PC-9 (cell line): ENCODE results near the gene ETV6. TPM values are rescaled to one million over a fixed set of nuclear protein-coding genes. Genes with fewer than 3 reads are reported as not detected.

Source experiments
- BruUV-seq: library from RNA; stranded (reverse); fragments of 400-500 nt; replicated peaks from 2 replicates; lab custom pipeline; 2021; lab: Mats Ljungman, UMichigan
- CTCF ChIA-PET: fragments of 300-600 bp; sonication (Branson Sonifier 250); formaldehyde crosslinking; loops from one replicate; lab custom pipeline; 2022; ENCODE audit warnings: antibody characterized with exemption; lab: Charles Lee
- POLR2A ChIA-PET: fragments of 300-600 bp; sonication (Branson Sonifier 250); formaldehyde crosslinking; loops from one replicate; lab custom pipeline; 2022; ENCODE audit warnings: antibody characterized with exemption; ENCODE audit not compliant: unreplicated experiment; lab: Charles Lee
- DNase-seq, 2 experiments: peaks; one replicate each; pipeline versions ENCODE4 v3.0.0 to v3.0.0-alpha.2; 2015 to 2022; ENCODE audit warnings: mixed read lengths in 1 of 2
- H2AFZ ChIP-seq: fragments of 200-600 bp; sonication (generic); 2 replicates; pipeline ENCODE4 v1.8.1; 2017; ENCODE audit warnings: antibody characterized with exemption
- H3F3A ChIP-seq: fragments of 200-600 bp; sonication (generic); 2 replicates; pipeline ENCODE4 v1.8.1; 2017; ENCODE audit warnings: antibody characterized with exemption, mild to moderate bottlenecking, low read depth; ENCODE audit not compliant: insufficient read depth
- H3K27ac ChIP-seq: fragments of 200-600 bp; sonication (generic); 2 replicates; pipeline ENCODE4 v1.6.1; 2016; ENCODE audit warnings: mixed run types
- H3K27me3 ChIP-seq: fragments of 200-600 bp; sonication (generic); 2 replicates; pipeline ENCODE4 v1.6.1; 2016; ENCODE audit warnings: low read depth, mixed run types; ENCODE audit not compliant: insufficient read depth
- H3K36me3 ChIP-seq: fragments of 200-600 bp; sonication (generic); 2 replicates; pipeline ENCODE4 v1.6.1; 2016; ENCODE audit warnings: low read depth, mixed run types
- H3K4me1 ChIP-seq: fragments of 200-600 bp; sonication (generic); replicated peaks from 2 replicates; pipeline ENCODE4 v1.6.1; 2016; ENCODE audit warnings: mixed run types; ENCODE audit not compliant: insufficient read depth
- H3K4me2 ChIP-seq: fragments of 200-600 bp; sonication (generic); 2 replicates; pipeline ENCODE4 v1.6.1; 2017; ENCODE audit warnings: mixed run types
- H3K4me3 ChIP-seq: fragments of 200-600 bp; sonication (generic); 2 replicates; pipeline ENCODE4 v1.6.1; 2016; ENCODE audit warnings: mixed run types
- H3K79me2 ChIP-seq: fragments of 200-600 bp; sonication (generic); 2 replicates; pipeline ENCODE4 v1.6.1; 2017; ENCODE audit warnings: low read depth, mixed run types
- H3K9me2 ChIP-seq: fragments of 200-600 bp; sonication (generic); 2 replicates; pipeline ENCODE4 v1.8.1; 2017; ENCODE audit warnings: mild to moderate bottlenecking; ENCODE audit not compliant: insufficient read depth
- H3K9me3 ChIP-seq: fragments of 200-600 bp; sonication (generic); 2 replicates; pipeline ENCODE4 v1.8.1; 2016; ENCODE audit warnings: low read depth; ENCODE audit not compliant: insufficient read depth
- H4K20me1 ChIP-seq: fragments of 200-600 bp; sonication (generic); 2 replicates; pipeline ENCODE4 v1.8.1; 2017; ENCODE audit not compliant: insufficient read depth
- CTCF ChIP-seq: fragments of 200-600 bp; sonication (generic); conservative IDR thresholded peaks from 2 replicates; pipeline ENCODE4 v1.6.1; 2017; ENCODE audit warnings: mixed run types, antibody characterized with exemption, mild to moderate bottlenecking, moderate library complexity
- EZH2 ChIP-seq: fragments of 200-600 bp; sonication (generic); IDR thresholded peaks from 2 replicates; pipeline ENCODE4 v1.8.0; 2017; ENCODE audit warnings: antibody characterized with exemption, low read depth
- intact Hi-C: fragments of 100-400 bp; cut with micrococcal nuclease; formaldehyde crosslinking; loops from one replicate; pipeline ENCODE4 v1.10.0; 2022; ENCODE audit not compliant: unreplicated experiment
- total RNA-seq: library from RNA; stranded (reverse); gene quantifications from 2 replicates; pipeline ENCODE4 v1.2.3, GENCODE V29; 2021

ETV6 gene
- total RNA-seq, 1 experiment from 2014 or later, result 62.8 TPM

- H3K36me3 ChIP-seq, result peaks cover 20% of the 10 kb centered on the region
- H3K27ac ChIP-seq, result peak overlapping the region; percentile 27; the same call in 1 of the 2 replicates
- H3K4me1 ChIP-seq, result no peaks in the 10 kb centered on the region
- H3F3A ChIP-seq, result no peaks in the 10 kb centered on the region; the same call in 1 of the 2 replicates
- H2AFZ ChIP-seq, result no peak overlapping the region
- ChIA-PET CTCF (no interaction called here), POLR2A (no interaction called here)
- H3K4me3 ChIP-seq, result no peak overlapping the region
- no peaks in the 10 kb centered on the region for H3K9me2 ChIP-seq
- H3K79me2 ChIP-seq, result no peaks in the 10 kb centered on the region; the same call in 1 of the 2 replicates
- DNase-seq, result no peak
- no TSS peak for BruUV-seq
- H3K9me3 ChIP-seq, result 0 out of 2 replicates have a peak, but pooled peaks cover 7% of the 10 kb centered on the region
- no peaks in the 10 kb centered on the region for H4K20me1 ChIP-seq
- TF ChIP-seq CTCF (no peak), EZH2 (no peak)
- H3K4me2 ChIP-seq, result no peak overlapping the region
- intact Hi-C loops, result no loop called here
- no peaks in the 10 kb centered on the region for H3K27me3 ChIP-seq
Observed at GRCh38 chr12:11863988-11864387, 214.5 kb downstream of the ETV6 start.

- BruUV-seq, result no TSS peak
- peaks cover 12% of the 10 kb centered on the region for H3K36me3 ChIP-seq
- no peaks in the 10 kb centered on the region for H4K20me1 ChIP-seq
- 0 out of 2 replicates have a peak, but pooled peaks cover 7% of the 10 kb centered on the region for H3K9me3 ChIP-seq
- no peak overlapping the region for H3K4me3 ChIP-seq
- no peaks in the 10 kb centered on the region; the same call in 1 of the 2 replicates for H3F3A ChIP-seq
- no peaks in the 10 kb centered on the region for H3K27me3 ChIP-seq
- H3K9me2 ChIP-seq, result no peaks in the 10 kb centered on the region
- intact Hi-C loops, result no loop called here
- H3K27ac ChIP-seq, result no peak overlapping the region
- H3K4me2 ChIP-seq, result no peak overlapping the region
- DNase-seq, result no peak
- TF ChIP-seq EZH2 (no peak), CTCF (no peak)
- no peak overlapping the region for H2AFZ ChIP-seq
- CTCF ChIA-PET, result no interaction called here
- H3K79me2 ChIP-seq, result no peaks in the 10 kb centered on the region; the same call in 1 of the 2 replicates
- no peaks in the 10 kb centered on the region for H3K4me1 ChIP-seq
- POLR2A ChIA-PET, result no interaction called here
Observed at GRCh38 chr12:11865824-11866223, 216.3 kb downstream of the ETV6 start.

DNA sequence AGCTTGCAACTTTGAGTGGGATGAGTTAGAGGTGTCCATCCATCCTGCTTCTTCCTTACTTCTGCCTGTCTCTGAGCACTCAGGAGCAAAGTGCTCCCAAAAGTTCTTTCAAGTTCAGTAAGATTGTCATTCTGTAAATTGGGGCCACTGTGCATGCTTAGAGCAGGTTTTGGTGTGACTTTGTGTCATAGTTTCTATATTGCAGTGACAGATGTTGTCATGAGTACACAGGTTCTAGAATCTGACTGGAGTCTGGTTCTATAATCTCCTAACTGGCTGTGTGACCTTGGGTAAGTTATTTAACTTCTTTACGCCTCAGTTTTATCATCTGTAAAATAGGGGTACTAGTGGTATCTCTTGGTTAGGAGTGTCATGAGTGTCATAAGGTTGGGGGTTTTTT is 218.6 kb downstream of the ETV6 start:
- Histone ChIP-seq H3K9me2 (no peaks in the 10 kb centered on the region), H3F3A (peaks cover 6% of the 10 kb centered on the region; the same call in 1 of the 2 replicates), H3K4me2 (no peak overlapping the region), H3K27ac (no peak overlapping the region), H3K4me3 (no peak overlapping the region), H2AFZ (no peak overlapping the region), H3K9me3 (0 out of 2 replicates have a peak, but pooled peaks cover 7% of the 10 kb centered on the region), H3K36me3 (peaks cover 12% of the 10 kb centered on the region), H3K79me2 (no peaks in the 10 kb centered on the region; the same call in 1 of the 2 replicates), H3K4me1 (peaks cover 4% of the 10 kb centered on the region; the same call in 1 of the 2 replicates), H3K27me3 (no peaks in the 10 kb centered on the region), H4K20me1 (no peaks in the 10 kb centered on the region)
- POLR2A ChIA-PET, result no interaction called here
- CTCF ChIA-PET, result no interaction called here
- TF ChIP-seq CTCF (no peak), EZH2 (no peak)
- intact Hi-C loops, result no loop called here
- BruUV-seq, result no TSS peak
- no peak for DNase-seq
